Bronchial epithelial cell (primary cell): ENCODE data around the gene LSM3. TPM values are rescaled to one million over a fixed set of nuclear protein-coding genes. Genes with fewer than 3 reads are reported as not detected.

Experiments
- DNase-seq: peaks from one replicate; pipeline ENCODE4 v3.0.0-alpha.2; 2010; ENCODE audit warnings: low read depth
- FAIRE-seq: peaks from 2 replicates; lab custom pipeline; 2011; peaks lifted over from hg19 to GRCh38; lab: Jason Lieb, UNC
- H3K27me3 ChIP-seq: 2 replicates; pipeline ENCODE4 v1.5.1; 2011; ENCODE audit warnings: low read length; ENCODE audit not compliant: control insufficient read depth, insufficient read depth
- H3K36me3 ChIP-seq: 2 replicates; pipeline ENCODE4 v1.5.1; 2011; ENCODE audit warnings: low read length; ENCODE audit not compliant: control insufficient read depth, insufficient read depth
- H3K4me3 ChIP-seq: 2 replicates; pipeline ENCODE4 v1.5.1; 2011; ENCODE audit warnings: mild to moderate bottlenecking, low read depth, low read length, control low read depth
- CTCF ChIP-seq: IDR thresholded peaks from 2 replicates; pipeline ENCODE4 v1.5.1; 2011; ENCODE audit warnings: mild to moderate bottlenecking, moderate library complexity, low read length, control low read depth, inconsistent platforms; ENCODE audit not compliant: insufficient read depth, severe bottlenecking
- total RNA-seq: library from RNA; depleted of rRNA; stranded (reverse); fragments of >200 nt; gene quantifications from 2 replicates; pipeline ENCODE4 v1.2.1, GENCODE V29; 2014

Gene LSM3
- total RNA-seq, 1 donor from 2014 or later = 6.6 TPM

DNA sequence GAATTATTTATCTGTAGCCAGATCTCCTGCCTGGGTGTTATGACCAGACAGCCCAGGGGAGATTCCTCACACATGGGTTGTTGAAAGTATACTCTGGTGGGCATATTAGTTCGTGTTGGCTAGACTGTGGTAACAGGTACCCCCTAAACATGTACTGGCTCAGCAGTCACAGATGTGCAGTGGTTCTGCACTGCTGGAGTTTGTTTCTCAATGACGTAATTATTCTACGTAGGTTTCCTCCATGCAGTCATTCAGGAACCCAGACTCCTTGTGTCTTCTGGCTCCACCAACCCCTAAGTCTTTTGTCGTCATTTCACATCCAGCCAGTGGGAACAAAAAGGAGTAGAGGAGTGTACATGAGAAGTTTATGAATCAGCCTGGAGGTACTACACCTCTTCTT lies 16.2 kb downstream of the LSM3 start:
- DNase-seq = no peak
- TF ChIP-seq CTCF = no peak
- Histone ChIP-seq H3K4me3 (no peak overlapping the region), H3K36me3 (peaks cover 3% of the 10 kb centered on the region), H3K27me3 (no peaks in the 10 kb centered on the region)
- no peak for FAIRE-seq

GRCh38 chr3:14199641-14200040 lies 21.0 kb downstream of the LSM3 start:
- FAIRE-seq = no peak
- Histone ChIP-seq H3K4me3 (no peak overlapping the region), H3K27me3 (no peaks in the 10 kb centered on the region), H3K36me3 (peaks cover 3% of the 10 kb centered on the region)
- peak; percentile 91 for DNase-seq
- no peak for TF ChIP-seq CTCF

GRCh38 chr3:14200276-14200675 lies 21.7 kb downstream of the LSM3 start:
- no peak for TF ChIP-seq CTCF
- DNase-seq (peak; percentile 45), FAIRE-seq (no peak)
- no peak overlapping the region for H3K4me3 ChIP-seq
- H3K36me3 ChIP-seq = no peaks in the 10 kb centered on the region
- no peaks in the 10 kb centered on the region for H3K27me3 ChIP-seq

GRCh38 chr3:14200841-14201240 lies 22.2 kb downstream of the LSM3 start:
- peak; percentile 50 for DNase-seq
- Histone ChIP-seq H3K4me3 (no peak overlapping the region), H3K36me3 (no peaks in the 10 kb centered on the region), H3K27me3 (no peaks in the 10 kb centered on the region)
- no peak for TF ChIP-seq CTCF
- FAIRE-seq = no peak

DNA sequence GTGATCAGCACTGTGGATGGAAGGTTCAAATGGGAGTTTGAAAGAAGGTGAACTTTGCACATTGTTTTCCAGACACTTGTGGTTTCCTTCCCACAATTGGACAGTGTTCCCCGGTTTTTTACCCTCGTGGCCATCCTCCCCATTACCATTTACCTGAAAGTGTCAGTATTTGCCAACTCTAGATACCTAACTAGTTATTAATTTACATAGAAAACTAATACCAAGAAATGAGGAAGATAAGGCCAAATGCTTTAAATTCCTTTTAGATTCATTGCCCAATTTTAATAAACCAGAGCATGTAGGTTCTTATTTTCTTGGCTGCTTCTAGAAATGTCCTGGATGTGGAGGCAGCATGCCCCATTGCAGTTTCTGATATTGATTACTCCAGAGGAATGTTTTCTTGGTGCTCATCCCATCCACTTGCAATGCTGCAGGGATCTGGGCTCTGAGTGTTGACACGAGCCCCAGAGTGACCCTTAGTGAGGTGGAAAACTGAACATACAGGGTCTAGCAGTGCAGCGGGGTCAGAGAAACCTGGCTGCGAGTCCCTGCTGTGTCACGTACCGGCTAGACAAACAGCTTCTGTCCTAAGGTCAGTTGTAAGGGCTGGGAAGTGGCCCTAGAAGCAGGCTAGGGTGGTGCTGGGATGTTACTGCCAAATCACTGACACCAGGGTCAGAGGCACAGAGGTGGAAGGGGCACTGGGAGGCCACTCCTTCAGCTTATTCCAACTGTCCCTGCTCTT lies 23.5 kb downstream of the LSM3 start:
- Histone ChIP-seq H3K27me3 (no peaks in the 10 kb centered on the region), H3K36me3 (no peaks in the 10 kb centered on the region), H3K4me3 (no peak overlapping the region)
- TF ChIP-seq CTCF = no peak
- DNase-seq (no peak), FAIRE-seq (no peak)
